GM23248 (cell line): ENCODE results near the gene TLK2. TPM values are rescaled to one million over a fixed set of nuclear protein-coding genes. Genes with fewer than 3 reads are reported as not detected.

Experiments
- DNase-seq: peaks from one replicate; pipeline ENCODE4 v3.0.0-alpha.2; 2015
- H2AFZ ChIP-seq: fragments of 200-600 bp; sonication (generic); 2 replicates; pipeline ENCODE4 v1.6.1; 2016; ENCODE audit warnings: antibody characterized with exemption
- H3F3A ChIP-seq: fragments of 200-600 bp; sonication (generic); 2 replicates; pipeline ENCODE4 v1.6.1; 2016; ENCODE audit warnings: mild to moderate bottlenecking, antibody characterized with exemption, mixed run types; ENCODE audit not compliant: insufficient read depth
- H3K27ac ChIP-seq: fragments of 200-600 bp; sonication (generic); 2 replicates; pipeline ENCODE4 v1.5.1; 2016; ENCODE audit warnings: mild to moderate bottlenecking
- H3K27me3 ChIP-seq: fragments of 200-600 bp; sonication (generic); replicated peaks from 2 replicates; pipeline ENCODE4 v1.6.1; 2016; ENCODE audit warnings: mild to moderate bottlenecking; ENCODE audit not compliant: insufficient read depth
- H3K36me3 ChIP-seq: fragments of 200-600 bp; sonication (generic); 2 replicates; pipeline ENCODE4 v1.6.1; 2016; ENCODE audit warnings: low read depth, mild to moderate bottlenecking
- H3K4me1 ChIP-seq: fragments of 200-600 bp; sonication (generic); 2 replicates; pipeline ENCODE4 v1.6.1; 2016; ENCODE audit warnings: mild to moderate bottlenecking; ENCODE audit not compliant: insufficient read depth
- H3K4me2 ChIP-seq: fragments of 200-600 bp; sonication (generic); one replicate; pipeline ENCODE4 v1.6.1; 2016; ENCODE audit warnings: mild to moderate bottlenecking; ENCODE audit not compliant: unreplicated experiment
- H3K4me3 ChIP-seq: fragments of 200-600 bp; sonication (generic); 2 replicates; pipeline ENCODE4 v1.5.1; 2016; ENCODE audit warnings: mild to moderate bottlenecking
- H3K79me2 ChIP-seq: fragments of 200-600 bp; sonication (generic); 2 replicates; pipeline ENCODE4 v1.6.1; 2016; ENCODE audit warnings: mild to moderate bottlenecking; ENCODE audit not compliant: insufficient read depth
- H3K9ac ChIP-seq: fragments of 200-600 bp; sonication (generic); 2 replicates; pipeline ENCODE4 v1.6.1; 2016; ENCODE audit warnings: mild to moderate bottlenecking
- H3K9me2 ChIP-seq: fragments of 200-600 bp; sonication (generic); 2 replicates; pipeline ENCODE4 v1.6.1; 2016; ENCODE audit warnings: mixed run types, mild to moderate bottlenecking, moderate library complexity; ENCODE audit not compliant: insufficient read depth
- H3K9me3 ChIP-seq: fragments of 200-600 bp; sonication (generic); one replicate; pipeline ENCODE4 v1.6.1; 2017; ENCODE audit warnings: low read depth
- H4K20me1 ChIP-seq: fragments of 200-600 bp; sonication (generic); 2 replicates; pipeline ENCODE4 v1.6.0; 2016; ENCODE audit not compliant: insufficient read depth
- EZH2 ChIP-seq: fragments of 200-600 bp; sonication (generic); IDR thresholded peaks from 2 replicates; pipeline ENCODE4 v1.6.1; 2018; ENCODE audit warnings: antibody characterized with exemption, mild to moderate bottlenecking; ENCODE audit not compliant: insufficient read depth, poor library complexity, severe bottlenecking
- EZH2phosphoT487 ChIP-seq: fragments of 200-600 bp; sonication (generic); IDR thresholded peaks from 2 replicates; pipeline ENCODE4 v1.6.1; 2018; ENCODE audit warnings: antibody characterized with exemption, moderate library complexity, mild to moderate bottlenecking, low read depth; ENCODE audit not compliant: insufficient read depth
- WGBS, 2 experiments: methylation state at CpG; one replicate each; pipeline ENCODE4 v1.1.6; 2015 to 2017; ENCODE audit warnings: low lambda C conversion rate in 2 of 2, low coverage in 1 of 2; ENCODE audit errors: missing lambda C conversion rate in 2 of 2; 5-methylcytosine and 5-hydroxymethylcytosine counted together
- in situ Hi-C: fragments of 300-500 bp; cut with MboI; formaldehyde crosslinking; loops from 2 replicates; pipeline ENCODE4 v1.15.0; 2020
- polyA plus RNA-seq: library from polyadenylated mRNA; unstranded; fragments of >200 nt; fragmentation: Nextera tagmentation; extraction: Ambion mirVana; gene quantifications from 2 replicates; pipeline ENCODE4 v1.2.1, GENCODE V29; 2016
- total RNA-seq: library from RNA; depleted of rRNA; stranded (reverse); fragments of >200 nt; shearing (Covaris generic); gene quantifications from 2 replicates; pipeline ENCODE4 v1.2.3, GENCODE V29; 2014

TLK2 gene
- total and polyA plus RNA-seq, 2 experiments from 2014 or later: 12.6 to 37.9 TPM

DNA sequence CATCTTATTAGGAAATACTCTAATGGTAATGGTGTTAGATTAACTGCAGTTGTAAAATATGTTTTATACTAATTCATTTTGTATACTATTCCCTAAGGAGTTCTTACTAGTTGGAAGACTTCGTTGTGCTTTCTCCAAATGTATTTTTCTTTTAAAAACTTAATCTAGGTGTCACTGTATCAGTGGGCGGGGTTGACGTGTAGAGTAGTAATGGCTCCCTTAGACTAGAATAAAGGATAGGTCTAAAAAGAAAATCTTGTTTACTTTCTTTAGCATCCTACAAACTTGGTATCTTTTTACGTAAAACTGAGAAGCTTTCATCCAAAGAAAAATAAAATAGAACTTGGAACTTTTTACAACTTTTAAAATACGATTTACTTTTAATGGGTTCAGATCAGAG, 93.9 kb downstream of the TLK2 start:
- in situ Hi-C loops: no loop called here
- Histone ChIP-seq H3K27me3 (no peaks in the 10 kb centered on the region), H3K79me2 (peaks cover 89% of the 10 kb centered on the region), H4K20me1 (no peaks in the 10 kb centered on the region), H3K4me2 (peak overlapping the region; percentile 16), H2AFZ (no peak overlapping the region), H3F3A (peaks cover 20% of the 10 kb centered on the region), H3K27ac (peak overlapping the region; percentile 37; the same call in 1 of the 2 replicates), H3K4me1 (peaks cover 16% of the 10 kb centered on the region), H3K4me3 (no peak overlapping the region), H3K9me3 (no peaks in the 10 kb centered on the region), H3K9me2 (no peaks in the 10 kb centered on the region), H3K36me3 (peaks cover 38% of the 10 kb centered on the region), H3K9ac (no peak overlapping the region)
- DNase-seq: no peak
- 83 to 87% methylated on average over 5 of the region's 5 CpGs for WGBS, 2 experiments
- no peak for TF ChIP-seq EZH2phosphoT487
- TF ChIP-seq EZH2: no peak

- no peak overlapping the region for H2AFZ ChIP-seq
- H3K36me3 ChIP-seq: peaks cover 36% of the 10 kb centered on the region
- peak overlapping the region; percentile 37 for H3K27ac ChIP-seq
- DNase-seq: peak; percentile 39
- H3K9me2 ChIP-seq: no peaks in the 10 kb centered on the region
- WGBS, 2 experiments: 97 to 99% methylated on average over 7 of the region's 7 CpGs
- no peaks in the 10 kb centered on the region for H3K27me3 ChIP-seq
- H3K9ac ChIP-seq: no peak overlapping the region
- peaks cover 84% of the 10 kb centered on the region for H3K79me2 ChIP-seq
- H3K4me2 ChIP-seq: peak overlapping the region; percentile 16
- H3K9me3 ChIP-seq: no peaks in the 10 kb centered on the region
- in situ Hi-C loops: no loop called here
- H3K4me3 ChIP-seq: no peak overlapping the region
- H3F3A ChIP-seq: peaks cover 16% of the 10 kb centered on the region
- peaks cover 16% of the 10 kb centered on the region for H3K4me1 ChIP-seq
- H4K20me1 ChIP-seq: no peaks in the 10 kb centered on the region
- TF ChIP-seq EZH2phosphoT487: no peak
- no peak for TF ChIP-seq EZH2
These were observed 94.3 kb downstream of the TLK2 start for GRCh38 chr17:62572888-62573401.

- Histone ChIP-seq H3K4me3 (no peak overlapping the region), H3K9me2 (no peaks in the 10 kb centered on the region), H3K27me3 (no peaks in the 10 kb centered on the region), H3K4me1 (peaks cover 16% of the 10 kb centered on the region), H3K9me3 (no peaks in the 10 kb centered on the region), H3K36me3 (peaks cover 35% of the 10 kb centered on the region), H3K27ac (peak overlapping the region; percentile 37; the same call in 1 of the 2 replicates), H3K79me2 (peaks cover 78% of the 10 kb centered on the region), H3K4me2 (no peak overlapping the region), H2AFZ (no peak overlapping the region), H4K20me1 (no peaks in the 10 kb centered on the region), H3K9ac (no peak overlapping the region), H3F3A (peaks cover 13% of the 10 kb centered on the region; the same call in 1 of the 2 replicates)
- no peak for DNase-seq
- in situ Hi-C loops: no loop called here
- TF ChIP-seq EZH2phosphoT487: no peak
These were observed 95.0 kb downstream of the TLK2 start for GRCh38 chr17:62573480-62574117.

GRCh38 chr17:62576382-62576781, 97.8 kb downstream of the TLK2 start:
- no peak for TF ChIP-seq EZH2
- no peak for TF ChIP-seq EZH2phosphoT487
- Histone ChIP-seq H3K9me2 (no peaks in the 10 kb centered on the region), H3K4me1 (peaks cover 16% of the 10 kb centered on the region), H3K4me3 (no peak overlapping the region), H2AFZ (no peak overlapping the region), H3F3A (peaks cover 15% of the 10 kb centered on the region; the same call in 1 of the 2 replicates), H3K27me3 (no peaks in the 10 kb centered on the region), H3K79me2 (peaks cover 51% of the 10 kb centered on the region), H3K27ac (no peak overlapping the region), H3K4me2 (no peak overlapping the region), H3K36me3 (peaks cover 44% of the 10 kb centered on the region), H3K9ac (no peak overlapping the region), H3K9me3 (no peaks in the 10 kb centered on the region), H4K20me1 (no peaks in the 10 kb centered on the region)
- no peak for DNase-seq
- in situ Hi-C loops: no loop called here
- 100% methylated on average over 1 of the region's 1 CpG for WGBS, 2 experiments
